ENCODE measurements around the gene NEDD4L. TPM values are rescaled to one million over a fixed set of nuclear protein-coding genes. Genes with fewer than 3 reads are reported as not detected.
"Not testable (repeated sequence)": the region's sequence is repeated elsewhere in the genome, so short reads cannot be mapped to it uniquely, and the experiment has no call there.

NEDD4L gene
- total RNA-seq, 1 experiment from 2014 or later: 54.1 TPM

DNA sequence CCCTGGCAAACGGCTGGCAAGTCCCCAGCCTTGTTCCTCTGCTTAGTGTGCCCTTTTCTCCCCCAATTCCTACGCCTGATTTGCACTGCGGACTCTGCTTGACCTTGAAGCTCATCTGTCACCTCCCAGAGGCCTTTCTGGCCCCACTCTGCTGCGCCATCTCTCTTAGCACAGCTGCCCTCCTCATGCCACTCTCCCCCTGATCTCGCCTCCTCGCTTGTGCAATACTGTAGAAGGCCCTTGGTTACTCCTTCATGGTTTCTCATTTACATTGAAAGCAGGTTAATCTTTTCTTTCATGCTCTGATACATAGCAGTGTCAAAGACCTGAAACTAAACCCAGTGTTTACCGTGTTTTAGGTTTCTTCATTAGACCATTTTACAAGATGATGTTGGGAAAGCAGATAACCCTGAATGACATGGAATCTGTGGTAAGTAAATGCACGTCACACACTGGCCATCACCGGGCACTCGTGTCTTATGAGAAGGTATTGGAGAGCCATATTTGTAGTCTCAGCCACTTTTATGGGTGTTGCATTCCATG is 326.1 kb downstream of the NEDD4L start:
- DNase-seq (ENCODE audit: low read depth): no peak

DNA sequence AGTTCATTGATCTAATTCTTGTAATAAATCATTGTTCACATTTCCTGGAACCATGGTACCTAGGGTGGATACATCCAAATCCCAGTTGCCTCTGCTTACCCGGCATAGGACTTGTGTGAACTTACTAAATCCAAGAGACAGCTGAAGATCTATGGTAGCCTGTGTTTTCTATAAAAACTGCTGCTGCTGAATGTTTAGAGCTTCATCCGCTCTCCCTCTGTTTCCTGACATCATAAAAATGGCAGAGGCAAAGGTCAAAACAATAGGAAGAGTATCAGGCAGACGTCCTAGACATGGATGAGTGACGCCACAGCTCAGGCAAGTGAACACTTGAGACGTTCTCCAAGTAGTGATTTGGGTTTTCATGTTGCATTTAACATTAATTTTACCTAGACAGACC is 326.6 kb downstream of the NEDD4L start:
- DNase-seq (ENCODE audit: low read depth): no peak

DNA sequence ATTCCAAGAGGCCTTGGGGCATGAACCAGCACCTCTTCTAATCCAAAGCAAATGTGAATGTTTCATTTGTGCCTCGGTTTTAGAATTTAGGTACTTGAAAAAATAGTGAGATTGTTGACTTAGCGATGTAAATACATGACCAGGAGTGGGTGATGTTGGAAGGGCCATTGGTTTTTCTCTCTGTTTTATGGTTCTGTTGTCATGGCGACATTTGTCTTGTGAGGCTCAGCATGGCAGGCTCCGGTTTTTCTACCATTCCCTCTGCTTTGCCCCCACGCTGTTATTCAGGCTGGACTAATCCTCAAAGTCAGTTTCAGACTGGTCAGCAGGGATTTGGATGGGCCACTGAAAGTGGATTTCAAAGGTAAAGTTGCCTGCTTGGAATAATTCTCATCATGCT is 329.5 kb downstream of the NEDD4L start:
- DNase-seq (ENCODE audit: low read depth): no peak

DNA sequence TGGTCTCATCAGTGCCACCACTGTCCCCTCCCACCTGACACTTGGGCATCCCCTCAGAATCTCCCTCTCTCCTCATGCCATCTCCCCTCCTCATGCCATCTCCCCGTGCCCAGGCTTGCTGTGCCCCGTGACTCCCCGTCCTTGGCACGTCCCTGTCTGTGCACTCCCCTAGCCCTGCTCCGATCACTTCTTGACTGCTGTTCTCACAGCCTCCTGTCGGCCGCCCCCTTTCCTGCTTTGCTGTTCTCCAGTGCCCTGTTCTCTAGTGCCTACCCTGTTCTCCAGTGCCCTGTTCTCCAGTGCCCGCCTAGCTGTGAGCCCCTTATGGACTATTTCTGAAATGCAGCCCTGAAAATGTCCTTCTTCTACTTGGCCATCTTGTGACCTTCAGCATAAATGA is 331.0 kb downstream of the NEDD4L start:
- no peak for DNase-seq (ENCODE audit: low read depth)

DNA sequence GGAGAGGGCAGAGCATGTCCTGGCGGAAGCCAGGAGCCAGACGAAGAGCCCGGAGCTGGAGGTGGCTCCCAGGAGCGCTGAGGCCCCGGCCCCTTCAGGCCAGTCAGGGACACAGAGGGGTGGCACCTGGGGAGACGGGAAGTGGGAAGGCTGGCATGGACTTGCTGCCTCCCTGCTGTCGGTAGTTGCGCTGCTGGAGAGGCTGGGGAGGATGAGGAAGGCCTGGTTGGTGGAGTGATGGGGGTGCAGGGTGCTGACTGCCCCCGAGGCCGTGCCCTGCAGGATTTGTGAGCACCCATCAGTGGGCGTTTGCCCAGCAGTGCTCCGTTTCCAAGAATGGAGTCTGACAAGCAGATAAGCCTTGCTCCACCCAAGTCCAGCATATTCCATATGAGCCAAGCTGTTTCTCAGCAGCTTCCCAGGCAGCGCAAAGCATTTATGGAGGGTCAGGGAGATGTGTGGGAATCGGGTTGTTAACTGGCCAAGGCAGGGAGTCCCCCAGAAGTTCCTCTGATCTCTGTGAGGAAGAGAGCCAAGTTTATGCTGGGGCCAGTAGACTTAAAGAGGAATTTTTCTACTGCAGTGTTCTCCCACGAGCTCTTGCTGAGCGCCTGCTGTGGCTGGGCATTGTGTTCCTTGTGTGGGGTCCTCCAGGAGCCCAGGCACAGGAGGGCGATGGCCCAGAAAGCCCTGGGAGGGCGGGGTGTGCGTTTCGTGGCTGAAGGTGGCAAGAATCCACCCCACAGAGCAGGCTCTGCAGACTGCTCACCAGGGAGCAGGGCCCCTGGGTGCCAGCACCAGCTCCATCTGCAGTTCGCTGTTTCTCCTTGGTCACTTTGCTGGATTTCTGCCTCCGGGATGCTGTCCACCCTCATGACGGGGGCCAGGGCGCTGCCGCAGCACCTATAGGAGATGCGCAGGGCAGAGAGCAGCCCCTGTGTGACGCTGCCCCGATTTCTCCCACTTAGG is 334.7 kb downstream of the NEDD4L start:
- DNase-seq (ENCODE audit: low read depth): no peak

DNA sequence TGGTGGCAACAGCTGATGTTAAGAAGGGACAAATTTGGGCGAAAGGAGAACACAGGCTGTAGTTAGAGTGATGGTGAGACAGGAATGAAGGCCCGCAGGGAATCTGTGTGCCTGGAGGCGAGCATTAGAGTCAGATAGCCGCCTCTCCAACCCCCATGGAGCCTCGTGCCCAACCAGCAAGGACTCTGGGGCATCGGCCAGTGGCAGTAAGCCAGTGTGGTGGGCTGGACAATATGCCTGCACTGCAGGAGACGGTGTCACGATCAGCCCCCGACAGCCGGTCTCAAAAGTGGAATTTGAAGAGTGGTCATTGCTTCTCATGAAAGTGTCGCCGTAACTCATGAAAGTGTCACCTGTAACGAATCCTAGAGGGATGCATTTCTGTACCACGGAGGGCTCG is 335.4 kb downstream of the NEDD4L start:
- no peak for DNase-seq (ENCODE audit: low read depth)

DNA sequence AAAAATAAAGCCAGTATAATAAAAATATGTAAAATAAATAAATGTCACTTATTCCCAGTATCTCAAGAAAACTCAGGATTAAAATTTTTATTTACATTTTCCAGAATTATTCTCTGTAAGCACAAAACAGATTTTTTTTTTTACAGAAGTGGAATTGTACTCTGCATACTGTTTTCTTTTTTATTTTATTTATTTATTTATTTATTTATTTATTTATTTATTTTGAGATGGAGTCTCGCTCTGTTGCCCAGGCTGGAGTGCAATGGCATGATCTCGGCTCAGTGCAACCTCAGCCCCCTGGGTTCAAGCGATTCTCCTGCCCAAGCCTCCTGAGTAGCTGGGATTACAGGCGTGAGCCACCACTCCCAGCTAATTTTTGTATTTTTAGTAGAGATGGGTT is 336.1 kb downstream of the NEDD4L start:
- DNase-seq (ENCODE audit: low read depth): not testable (repeated sequence)

DNA sequence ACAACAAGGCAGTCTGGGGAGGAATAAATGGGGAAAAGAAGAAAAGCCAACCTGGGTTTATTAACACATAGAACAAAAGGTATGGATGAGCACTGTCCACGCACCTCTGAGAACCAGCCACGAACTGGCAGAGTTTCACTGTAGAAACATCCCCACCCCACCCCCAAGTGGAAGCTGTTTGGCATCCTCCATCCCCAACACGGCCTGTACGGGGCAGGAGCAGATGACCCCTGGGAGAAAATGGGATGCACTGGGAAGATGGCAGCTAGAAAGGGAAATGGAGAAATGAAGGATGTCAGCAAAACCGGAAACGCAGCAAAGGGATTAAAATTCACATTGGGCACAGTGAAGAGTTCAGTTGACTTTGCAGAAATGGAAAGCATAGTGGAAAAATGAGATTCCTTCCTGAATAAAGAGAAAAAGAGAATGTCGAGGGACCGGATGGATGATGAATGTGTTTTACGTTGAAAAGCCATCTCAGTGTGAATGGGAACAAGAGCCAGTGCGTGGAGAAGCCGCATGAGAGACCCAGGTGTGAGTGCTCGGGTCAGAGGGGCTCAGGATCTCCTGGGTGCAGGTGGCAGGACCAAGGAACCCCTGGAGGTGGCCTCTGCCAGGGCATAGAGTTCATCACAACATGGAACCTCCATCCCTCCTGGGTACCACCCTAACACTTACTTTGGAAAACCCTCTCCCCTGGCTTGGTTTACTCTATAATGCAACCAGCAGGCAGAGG is 337.8 kb downstream of the NEDD4L start:
- no peak for DNase-seq (ENCODE audit: low read depth)

DNA sequence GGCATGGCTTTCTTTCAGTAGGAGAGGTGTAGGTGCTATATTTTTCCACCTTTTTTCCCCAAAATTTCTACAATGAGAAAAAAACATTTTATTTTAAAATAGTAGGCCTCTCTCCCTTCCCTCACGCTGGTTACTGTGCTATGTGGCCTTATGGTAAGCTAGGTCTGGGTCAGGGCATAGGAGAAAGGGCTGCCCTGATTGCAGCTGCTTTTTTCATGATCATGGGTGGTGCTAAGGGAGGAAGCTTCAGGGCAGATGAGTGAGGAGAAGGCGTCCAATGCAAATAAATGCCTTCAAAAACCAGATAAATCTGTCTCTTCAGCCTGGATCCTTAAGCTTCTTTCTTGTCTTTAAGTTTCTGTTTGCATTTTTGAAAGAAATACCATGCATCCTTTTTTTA is 338.4 kb downstream of the NEDD4L start:
- DNase-seq (ENCODE audit: low read depth): no peak

DNA sequence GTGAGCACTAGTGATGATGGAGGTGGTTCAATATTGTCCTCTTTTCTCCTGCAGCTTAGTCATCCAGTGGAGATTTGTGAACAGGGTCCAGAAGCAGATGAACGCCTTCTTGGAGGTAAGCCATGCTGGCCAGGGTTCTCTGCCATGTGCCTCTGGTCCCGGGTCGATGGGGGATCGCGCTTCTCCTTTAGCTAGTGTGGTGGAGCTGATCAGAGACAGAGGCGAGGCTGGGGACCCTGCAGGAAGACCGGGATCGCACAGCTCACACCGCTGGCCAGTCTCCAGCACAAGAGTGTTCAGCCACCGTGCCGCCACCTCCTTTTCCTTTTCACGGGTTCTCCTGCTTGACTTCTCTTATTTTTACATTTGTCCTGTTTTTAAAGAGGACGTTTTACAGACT is 341.4 kb downstream of the NEDD4L start:
- no peak for DNase-seq (ENCODE audit: low read depth)

DNA sequence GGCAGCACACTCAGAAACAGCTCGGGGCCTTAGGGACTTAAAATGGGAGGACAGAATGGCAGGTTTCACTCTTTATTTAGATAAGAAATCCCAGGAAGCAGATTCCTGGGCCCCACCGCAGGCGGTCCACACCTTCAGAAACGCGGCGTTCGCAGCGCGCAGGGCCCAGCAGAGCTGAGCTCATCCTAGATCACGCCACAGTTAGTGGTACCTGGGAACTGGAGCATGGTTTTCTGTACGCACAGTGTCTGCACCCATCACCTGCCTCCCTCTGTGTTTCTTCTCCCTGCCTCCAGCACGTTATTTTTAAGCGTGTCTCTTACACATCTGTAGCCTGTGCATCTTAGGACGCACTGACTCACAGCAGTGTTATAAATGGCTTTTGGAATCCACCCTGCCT is 342.8 kb downstream of the NEDD4L start:
- DNase-seq (ENCODE audit: low read depth): no peak

DNA sequence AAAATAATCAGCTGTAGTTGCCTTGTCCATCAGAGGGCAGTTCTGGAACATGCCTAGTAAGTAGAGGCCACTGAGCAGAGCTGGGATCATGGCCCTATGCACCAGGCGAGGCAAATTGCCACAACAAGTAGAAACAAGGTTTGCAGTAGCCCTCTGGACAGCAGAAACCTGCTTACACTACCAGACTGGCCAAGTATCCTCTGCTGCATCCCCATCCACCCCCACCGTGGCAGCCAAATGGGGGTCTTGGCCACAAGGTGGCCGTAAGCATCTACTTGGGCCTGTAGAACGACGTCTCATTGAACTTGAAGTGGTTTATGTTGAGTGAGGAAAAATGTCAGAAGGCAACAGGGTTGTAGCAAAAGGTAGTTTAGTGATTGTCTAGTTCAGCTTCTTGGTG is 343.7 kb downstream of the NEDD4L start:
- DNase-seq (ENCODE audit: low read depth): no peak

DNA sequence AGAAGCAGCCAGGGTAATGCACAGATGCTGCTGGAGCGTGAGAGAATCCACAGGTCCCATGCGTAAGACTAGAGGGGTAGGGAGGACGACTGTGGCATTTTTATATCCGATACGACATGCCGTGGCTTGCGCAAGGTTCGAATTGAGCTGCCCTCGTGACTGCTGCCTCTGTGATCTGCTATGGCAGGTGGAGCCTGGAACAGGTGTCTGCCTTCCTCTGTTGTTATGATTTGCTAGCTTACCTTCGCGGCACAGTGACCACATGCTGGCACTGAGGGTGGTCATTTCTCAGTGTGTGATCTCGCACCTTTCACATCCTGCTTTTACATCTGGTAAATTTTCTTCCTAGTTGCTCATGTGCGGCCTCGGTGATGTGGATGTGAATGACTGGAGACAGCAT is 344.7 kb downstream of the NEDD4L start:
- no peak for DNase-seq (ENCODE audit: low read depth)

DNA sequence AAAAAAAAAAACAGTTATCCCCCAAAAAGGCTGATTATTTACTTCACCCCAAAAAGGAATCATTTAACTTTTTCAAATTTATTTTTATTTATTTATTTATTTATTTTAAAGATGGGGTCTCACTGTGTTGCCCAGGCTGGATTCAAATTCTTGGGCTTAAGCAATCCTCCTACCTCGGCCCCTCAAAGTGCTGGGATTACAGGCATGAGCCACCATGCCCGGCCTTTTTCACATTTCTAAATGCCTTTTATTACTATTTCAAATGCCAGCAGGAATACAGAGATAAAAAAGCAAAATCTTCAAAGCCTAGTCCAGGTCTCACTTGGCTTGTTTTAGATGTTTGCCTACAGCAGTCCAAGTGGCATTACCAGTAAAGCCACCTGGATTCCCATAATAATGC is 345.7 kb downstream of the NEDD4L start:
- no peak for DNase-seq (ENCODE audit: low read depth)

DNA sequence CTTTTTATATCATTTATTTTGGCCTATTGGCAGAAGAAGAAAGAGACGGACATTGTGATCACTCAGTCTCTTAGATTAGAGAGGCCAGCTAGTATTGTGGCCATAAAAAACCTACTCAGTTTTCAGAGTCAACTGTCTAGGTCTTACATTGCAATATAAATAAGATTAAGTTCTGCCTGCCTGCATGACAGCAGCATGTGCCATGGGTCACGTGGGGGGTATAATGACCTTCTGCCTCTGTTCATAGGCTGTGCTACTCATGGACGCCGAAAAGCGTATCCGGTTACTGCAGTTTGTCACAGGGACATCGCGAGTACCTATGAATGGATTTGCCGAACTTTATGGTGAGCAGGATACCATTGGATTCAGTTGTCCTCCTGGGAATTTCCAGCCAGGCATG is 346.4 kb downstream of the NEDD4L start:
- no peak for DNase-seq (ENCODE audit: low read depth)

DNA sequence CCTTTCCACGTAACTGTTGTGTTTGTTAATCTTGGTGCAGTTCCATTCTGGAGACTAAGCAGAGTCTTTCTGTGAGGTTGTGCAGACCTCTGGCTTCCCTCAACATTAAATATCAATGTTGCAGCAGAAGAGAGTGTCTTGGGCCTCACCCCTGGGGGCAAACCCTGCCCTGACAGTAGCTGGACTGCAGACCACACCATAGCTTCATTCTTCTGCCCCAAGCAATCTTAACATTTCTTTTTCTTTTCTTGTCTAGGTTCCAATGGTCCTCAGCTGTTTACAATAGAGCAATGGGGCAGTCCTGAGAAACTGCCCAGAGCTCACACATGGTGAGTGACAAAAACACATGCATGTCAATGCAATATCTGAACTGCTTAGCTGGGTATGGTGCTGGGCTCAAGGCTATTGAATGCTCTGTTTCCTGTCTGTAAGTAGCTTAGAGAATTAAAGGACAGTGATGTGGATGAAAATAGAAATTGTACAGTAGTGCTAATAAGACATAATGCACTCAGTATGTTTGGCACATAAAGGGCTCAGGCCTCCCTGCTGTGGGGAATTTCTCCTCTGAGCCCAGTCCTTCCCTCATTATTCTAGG is 347.3 kb downstream of the NEDD4L start:
- DNase-seq (ENCODE audit: low read depth): no peak

DNA sequence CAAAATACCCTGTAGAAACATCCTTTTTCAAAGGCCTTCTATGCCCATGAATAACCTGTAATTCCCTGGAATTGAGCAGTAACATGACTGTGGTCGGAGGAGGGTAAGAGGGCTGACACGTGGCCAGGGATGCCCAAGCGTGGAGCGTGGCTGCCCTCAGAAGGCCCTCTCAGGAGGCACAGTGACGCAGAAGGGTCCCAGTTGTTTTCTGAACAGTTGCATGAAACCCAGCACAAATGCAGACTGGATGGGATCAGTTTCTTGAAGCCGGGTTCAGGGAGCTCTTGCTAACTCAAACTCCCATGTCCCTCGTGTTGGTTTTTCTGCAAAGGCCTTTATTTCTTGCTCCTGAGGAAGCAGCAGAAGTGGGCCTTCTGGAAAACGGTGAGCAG is 347.9 kb downstream of the NEDD4L start:
- DNase-seq (ENCODE audit: low read depth): no peak

DNA sequence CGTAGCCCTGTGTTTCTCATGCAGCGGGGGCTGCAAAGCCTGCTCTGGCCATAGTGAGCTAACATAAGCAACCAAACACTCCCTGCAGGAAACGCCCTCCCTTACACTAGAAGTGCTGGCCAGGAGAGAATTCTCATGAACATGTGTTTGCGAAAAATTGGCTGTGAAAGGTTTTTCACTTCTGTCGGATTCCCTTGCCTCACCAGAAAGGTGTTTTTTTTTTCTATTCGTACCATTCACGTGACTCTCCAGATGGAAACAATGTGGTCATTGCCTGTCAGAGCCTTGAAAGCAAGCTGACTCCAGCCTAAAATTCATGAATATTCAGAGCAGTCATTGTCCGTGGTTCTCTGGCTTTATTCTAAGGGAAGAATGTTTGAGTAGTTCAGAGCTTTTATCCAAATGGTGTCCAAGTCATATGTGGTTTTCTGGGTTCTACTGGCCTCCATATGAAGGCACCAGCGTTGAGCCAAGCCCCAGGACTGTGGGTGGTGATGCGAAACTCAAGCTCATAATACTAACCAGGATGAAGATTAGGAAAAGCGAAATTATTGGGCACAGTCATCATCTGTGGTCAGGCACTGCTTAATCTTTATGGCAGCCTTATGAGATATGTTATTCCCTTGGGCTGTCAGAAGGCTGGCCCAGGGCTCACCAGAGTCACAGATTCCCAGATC is 348.4 kb downstream of the NEDD4L start:
- DNase-seq (ENCODE audit: low read depth): peak; percentile 55

DNA sequence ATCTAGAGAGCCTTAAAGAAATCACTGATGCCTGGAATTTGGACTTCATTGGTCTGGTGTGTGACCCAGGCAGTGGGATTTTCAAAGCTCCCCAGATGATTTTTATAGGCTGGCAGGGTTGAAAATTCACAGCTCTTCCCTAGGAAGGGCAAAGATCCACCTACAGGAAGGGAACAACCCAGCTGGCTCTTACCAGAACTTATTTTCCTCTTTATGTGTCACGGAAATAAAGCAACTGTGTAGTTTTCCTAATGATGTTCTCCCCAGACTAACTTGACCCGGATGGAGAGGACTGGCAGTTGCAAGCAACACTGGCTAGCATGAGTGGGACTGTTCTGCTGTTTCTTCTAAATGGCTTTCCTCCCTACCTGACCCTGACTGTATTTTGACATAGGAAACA is 349.3 kb downstream of the NEDD4L start:
- no peak for DNase-seq (ENCODE audit: low read depth)

DNA sequence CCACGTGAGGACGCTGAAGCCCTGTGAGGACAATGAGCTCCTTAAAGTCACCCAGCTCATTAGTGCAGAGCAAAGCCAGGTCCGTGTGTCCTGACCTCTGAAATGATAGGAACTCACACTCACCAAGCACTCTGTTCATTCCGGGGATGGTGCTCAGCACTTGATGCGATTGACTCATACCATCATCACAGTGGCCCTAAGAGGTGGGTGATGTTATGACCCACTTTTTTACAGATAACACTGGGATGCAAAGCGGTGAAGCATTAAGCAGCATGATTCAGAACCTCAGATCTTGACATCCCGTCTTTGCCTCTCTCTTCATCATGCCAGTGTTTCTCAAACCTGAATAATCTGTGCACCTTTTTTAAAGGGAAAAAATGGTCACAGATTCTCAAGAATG is 350.0 kb downstream of the NEDD4L start:
- DNase-seq (ENCODE audit: low read depth): peak; percentile 50

DNA sequence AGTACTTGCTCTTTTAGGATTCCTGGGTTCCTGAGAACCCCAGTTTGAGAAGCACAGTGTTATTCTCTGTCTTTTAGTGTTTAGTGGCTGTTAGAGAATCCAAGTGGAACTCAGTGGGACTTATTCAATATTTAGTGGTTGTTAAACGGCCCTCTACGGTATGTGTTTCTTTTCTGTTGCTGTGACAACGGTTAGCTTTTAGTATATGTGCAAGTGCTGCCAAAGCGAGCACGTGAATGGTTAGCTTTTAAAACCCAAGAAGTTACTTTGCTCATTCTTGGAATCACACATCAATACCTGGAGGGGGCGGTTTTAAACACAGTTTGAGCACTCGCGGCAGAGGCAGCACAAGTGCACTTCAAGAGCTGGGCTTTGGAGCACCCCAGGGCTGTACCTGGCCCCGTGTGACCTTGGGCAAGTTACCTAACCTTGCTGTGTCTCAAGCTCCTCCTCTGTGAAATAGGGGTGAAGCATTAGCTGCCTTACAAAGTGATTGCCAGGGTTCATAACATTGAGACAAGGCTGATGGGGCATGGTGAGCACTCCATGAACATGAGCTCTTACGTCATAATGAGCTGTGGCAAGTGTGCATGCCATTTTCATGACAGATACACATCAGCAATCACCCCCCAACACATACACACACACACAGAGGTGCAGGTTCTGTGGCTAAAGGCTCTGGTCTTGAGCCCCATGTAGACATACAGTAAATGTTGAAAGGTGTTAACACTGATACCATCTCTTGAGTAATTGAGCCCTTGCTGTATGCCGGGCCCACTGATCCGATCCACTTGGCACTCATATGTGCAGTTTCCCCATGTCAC is 350.8 kb downstream of the NEDD4L start:
- peak; percentile 12 for DNase-seq (ENCODE audit: low read depth)

All from M059J (cell line).